GM12878 (cell line): ENCODE data around the gene MAGEB17. TPM values are rescaled to one million over a fixed set of nuclear protein-coding genes. Genes with fewer than 3 reads are reported as not detected.

Experiments used
- ATAC-seq: fragments of 200-7000 bp; cut with Tn5 transposase; 3 replicates; pipeline ENCODE4 v1.9.1; 2020; ENCODE audit warnings: mild to moderate bottlenecking, moderate library complexity
- BruUV-seq: library from RNA; stranded (reverse); fragments of 400-500 nt; replicated peaks from 2 replicates; lab custom pipeline; 2021; lab: Mats Ljungman, UMichigan
- CTCF ChIA-PET: fragments of 300-600 bp; sonication (Branson Sonifier 250); formaldehyde crosslinking; extraction: SDS; loops from one replicate; lab custom pipeline; 2021; ENCODE audit warnings: inconsistent platforms; lab: Yijun Ruan, JAX
- POLR2A ChIA-PET: fragments of 350-600 bp; formaldehyde crosslinking; extraction: SDS; loops from one replicate; lab custom pipeline; 2021; ENCODE audit warnings: inconsistent platforms; lab: Charles Lee
- RAD21 ChIA-PET: fragments of 300-600 bp; sonication (Branson Sonifier 250); formaldehyde crosslinking; loops from one replicate; lab custom pipeline; 2023; ENCODE audit warnings: antibody characterized with exemption; ENCODE audit not compliant: unreplicated experiment; lab: Charles Lee
- SMC1A ChIA-PET: fragments of 300-600 bp; sonication (Branson Sonifier 250); formaldehyde crosslinking; loops from one replicate; lab custom pipeline; 2023; ENCODE audit not compliant: unreplicated experiment, uncharacterized antibody; lab: Charles Lee
- DNase-seq: peaks from one replicate; pipeline ENCODE4 v3.0.0-alpha.2; 2011; ENCODE audit warnings: low read depth, low spot score
- FAIRE-seq: peaks from 3 replicates; lab custom pipeline; 2011; peaks lifted over from hg19 to GRCh38; lab: Jason Lieb, UNC
- H2AFZ ChIP-seq: 2 replicates; pipeline ENCODE4 v1.6.0; 2011; ENCODE audit warnings: low read depth, low read length, control low read depth; ENCODE audit not compliant: control insufficient read depth
- H3K27ac ChIP-seq: 2 replicates; pipeline ENCODE4 v1.5.1; 2011; ENCODE audit warnings: control low read depth; ENCODE audit not compliant: control insufficient read depth, insufficient read depth
- H3K27me3 ChIP-seq, 2 experiments: replicated peaks in 1 of 2; 2 replicates each; pipeline versions ENCODE4 v1.6.0 to v1.6.1; 2011; ENCODE audit warnings: low read length in 1 of 2; ENCODE audit not compliant: control insufficient read depth in 2 of 2, insufficient read depth in 2 of 2
- H3K36me3 ChIP-seq, 2 experiments: 2 replicates each; pipeline ENCODE4 v1.5.1; 2011; ENCODE audit warnings: low read length in 1 of 2; ENCODE audit not compliant: control insufficient read depth in 2 of 2, insufficient read depth in 2 of 2
- H3K4me1 ChIP-seq: 2 replicates; pipeline ENCODE4 v1.6.1; 2011; ENCODE audit warnings: mild to moderate bottlenecking, low read length, moderate library complexity, mixed read lengths; ENCODE audit not compliant: control insufficient read depth, insufficient read depth
- H3K4me2 ChIP-seq: 2 replicates; pipeline ENCODE4 v1.6.0; 2011; ENCODE audit warnings: control low read depth; ENCODE audit not compliant: control insufficient read depth, insufficient read depth
- H3K4me3 ChIP-seq: fragments of 200-600 bp; sonication (generic); 2 replicates; pipeline ENCODE4 v1.5.1; 2016
- H3K79me2 ChIP-seq: 2 replicates; pipeline ENCODE4 v1.6.0; 2011; ENCODE audit warnings: low read length; ENCODE audit not compliant: control insufficient read depth, insufficient read depth
- H3K9ac ChIP-seq: 2 replicates; pipeline ENCODE4 v1.8.0; 2011; ENCODE audit warnings: low read length, control low read depth, mixed read lengths; ENCODE audit not compliant: control insufficient read depth, insufficient read depth
- H3K9me3 ChIP-seq: replicated peaks from 3 replicates; pipeline ENCODE4 v1.5.1; 2011; ENCODE audit warnings: mild to moderate bottlenecking, low read length; ENCODE audit not compliant: control insufficient read depth, insufficient read depth
- H4K20me1 ChIP-seq: 2 replicates; pipeline ENCODE4 v1.6.0; 2011; ENCODE audit not compliant: control insufficient read depth, insufficient read depth
- CREB1 ChIP-seq: IDR thresholded peaks from 2 replicates; pipeline ENCODE4 v1.6.1; 2012; ENCODE audit warnings: low read depth, mild to moderate bottlenecking, inconsistent platforms
- GATAD2B ChIP-seq: fragments of 450-650 bp; conservative IDR thresholded peaks from 2 replicates; pipeline ENCODE4 v1.6.1; 2017; ENCODE audit warnings: low read depth, mild to moderate bottlenecking, moderate library complexity
- IRF4 ChIP-seq: IDR thresholded peaks from 2 replicates; pipeline ENCODE4 v1.6.1; 2011; ENCODE audit warnings: low read depth, low read length
- NFYA ChIP-seq: IDR thresholded peaks from 2 replicates; pipeline ENCODE4 v1.6.1; 2011; ENCODE audit warnings: low read depth, mild to moderate bottlenecking, low read length, improper control_type of control experiment, borderline replicate concordance
- NFYB ChIP-seq: IDR thresholded peaks from 2 replicates; pipeline ENCODE4 v1.6.1; 2011; ENCODE audit warnings: low read depth, mild to moderate bottlenecking, low read length, improper control_type of control experiment, moderate library complexity; ENCODE audit not compliant: insufficient read depth
- NR2C2 ChIP-seq: IDR thresholded peaks from 2 replicates; pipeline ENCODE4 v1.6.1; 2011; ENCODE audit warnings: borderline replicate concordance, low read depth; ENCODE audit not compliant: control insufficient read depth, insufficient read length
- REST ChIP-seq: IDR thresholded peaks from 2 replicates; pipeline ENCODE4 v1.6.1; 2012; ENCODE audit warnings: mild to moderate bottlenecking, low read depth, low read length
- RFX5 ChIP-seq: IDR thresholded peaks from 2 replicates; pipeline ENCODE4 v1.6.1; 2011; ENCODE audit warnings: low read depth, low read length, improper control_type of control experiment
- SMARCA5 ChIP-seq: fragments of 450-650 bp; IDR thresholded peaks from 2 replicates; pipeline ENCODE4 v1.6.1; 2017; ENCODE audit warnings: mild to moderate bottlenecking
- SREBF1 ChIP-seq: IDR thresholded peaks from 2 replicates; pipeline ENCODE4 v1.6.1; 2012; ENCODE audit warnings: mild to moderate bottlenecking, low read length
- STAT3 ChIP-seq: IDR thresholded peaks from 2 replicates; pipeline ENCODE4 v1.6.1; 2011; ENCODE audit warnings: low read depth, low read length, improper control_type of control experiment
- TCF3 ChIP-seq: IDR thresholded peaks from 2 replicates; pipeline ENCODE4 v1.6.1; 2012; ENCODE audit warnings: low read depth, mild to moderate bottlenecking, low read length, borderline replicate concordance; ENCODE audit not compliant: insufficient read depth
- WRNIP1 ChIP-seq: IDR thresholded peaks from 2 replicates; pipeline ENCODE4 v1.6.1; 2011; ENCODE audit warnings: low read depth, low read length, improper control_type of control experiment, borderline replicate concordance
- in situ Hi-C: fragments of 300-500 bp; cut with MboI; formaldehyde crosslinking; loops from 9 replicates; pipeline ENCODE4 v1.14.3; 2018; ENCODE audit warnings: mixed read lengths
- intact Hi-C: fragments of 100-400 bp; cut with micrococcal nuclease; formaldehyde crosslinking; loops from one replicate; pipeline ENCODE4 v1.14.2; 2022; ENCODE audit not compliant: unreplicated experiment
- polyA plus RNA-seq, 11 experiments: library from polyadenylated mRNA; depleted of rRNA in 4 of 11; unstranded in 6 of 11; stranded (reverse) in 5 of 11; fragments of >200 nt; fragmentation: Nextera tagmentation in 4 of 11; fragmentation: Illumina TruSeq in 1 of 11; extraction: Ambion mirVana in 4 of 11; extraction: Trizol in 1 of 11; gene quantifications; 1 replicate in 1 of 11; 2 replicates in 10 of 11; pipeline versions ENCODE4 v1.2.1 to v1.2.3, GENCODE V29; 2011 to 2016; ENCODE audit warnings: inconsistent platforms in 2 of 11, missing spikeins in 2 of 11, low read depth in 1 of 11
- total RNA-seq, 4 experiments: library from RNA; depleted of rRNA in 3 of 4; stranded (reverse); fragments of >200 nt in 3 of 4; fragmentation: Illumina TruSeq in 1 of 4; extraction: Trizol in 1 of 4; gene quantifications; 2 replicates each; pipeline versions ENCODE4 v1.2.1 to v1.2.3, GENCODE V29; 2013 to 2021
- TF ChIP-seq, protein P1 (sequence below): IDR thresholded peaks from 2 replicates; pipeline ENCODE4 v1.6.1; 2012; ENCODE audit warnings: improper control_type of control experiment, low read depth, low read length; ENCODE audit not compliant: insufficient replicate concordance

The MAGEB17 gene
- total and polyA plus RNA-seq, 10 of the 15 experiments (the other 5 are each of a cell fraction or from before 2014, with no cell fraction given), result 0.05 to 0.21 TPM; not detected in 8

GRCh38 chrX:16142246-16142558 lies 25.1 kb upstream of the MAGEB17 start (continued):
- TF ChIP-seq REST, result no peak
- no peak for TF ChIP-seq CREB1
- no peak for TF ChIP-seq GATAD2B
- TF ChIP-seq IRF4, result no peak
- TF ChIP-seq, all 136 proteins: peak for 0

GRCh38 chrX:16143968-16144367 lies 23.3 kb upstream of the MAGEB17 start:
- H3K36me3 ChIP-seq, result no peaks in the 10 kb centered on the region
- TF ChIP-seq, protein P1, sequence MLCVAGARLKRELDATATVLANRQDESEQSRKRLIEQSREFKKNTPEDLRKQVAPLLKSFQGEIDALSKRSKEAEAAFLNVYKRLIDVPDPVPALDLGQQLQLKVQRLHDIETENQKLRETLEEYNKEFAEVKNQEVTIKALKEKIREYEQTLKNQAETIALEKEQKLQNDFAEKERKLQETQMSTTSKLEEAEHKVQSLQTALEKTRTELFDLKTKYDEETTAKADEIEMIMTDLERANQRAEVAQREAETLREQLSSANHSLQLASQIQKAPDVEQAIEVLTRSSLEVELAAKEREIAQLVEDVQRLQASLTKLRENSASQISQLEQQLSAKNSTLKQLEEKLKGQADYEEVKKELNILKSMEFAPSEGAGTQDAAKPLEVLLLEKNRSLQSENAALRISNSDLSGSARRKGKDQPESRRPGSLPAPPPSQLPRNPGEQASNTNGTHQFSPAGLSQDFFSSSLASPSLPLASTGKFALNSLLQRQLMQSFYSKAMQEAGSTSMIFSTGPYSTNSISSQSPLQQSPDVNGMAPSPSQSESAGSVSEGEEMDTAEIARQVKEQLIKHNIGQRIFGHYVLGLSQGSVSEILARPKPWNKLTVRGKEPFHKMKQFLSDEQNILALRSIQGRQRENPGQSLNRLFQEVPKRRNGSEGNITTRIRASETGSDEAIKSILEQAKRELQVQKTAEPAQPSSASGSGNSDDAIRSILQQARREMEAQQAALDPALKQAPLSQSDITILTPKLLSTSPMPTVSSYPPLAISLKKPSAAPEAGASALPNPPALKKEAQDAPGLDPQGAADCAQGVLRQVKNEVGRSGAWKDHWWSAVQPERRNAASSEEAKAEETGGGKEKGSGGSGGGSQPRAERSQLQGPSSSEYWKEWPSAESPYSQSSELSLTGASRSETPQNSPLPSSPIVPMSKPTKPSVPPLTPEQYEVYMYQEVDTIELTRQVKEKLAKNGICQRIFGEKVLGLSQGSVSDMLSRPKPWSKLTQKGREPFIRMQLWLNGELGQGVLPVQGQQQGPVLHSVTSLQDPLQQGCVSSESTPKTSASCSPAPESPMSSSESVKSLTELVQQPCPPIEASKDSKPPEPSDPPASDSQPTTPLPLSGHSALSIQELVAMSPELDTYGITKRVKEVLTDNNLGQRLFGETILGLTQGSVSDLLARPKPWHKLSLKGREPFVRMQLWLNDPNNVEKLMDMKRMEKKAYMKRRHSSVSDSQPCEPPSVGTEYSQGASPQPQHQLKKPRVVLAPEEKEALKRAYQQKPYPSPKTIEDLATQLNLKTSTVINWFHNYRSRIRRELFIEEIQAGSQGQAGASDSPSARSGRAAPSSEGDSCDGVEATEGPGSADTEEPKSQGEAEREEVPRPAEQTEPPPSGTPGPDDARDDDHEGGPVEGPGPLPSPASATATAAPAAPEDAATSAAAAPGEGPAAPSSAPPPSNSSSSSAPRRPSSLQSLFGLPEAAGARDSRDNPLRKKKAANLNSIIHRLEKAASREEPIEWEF, result no peak
- TF ChIP-seq TCF3, result no peak
- no peak for TF ChIP-seq SMARCA5
- no peak for TF ChIP-seq STAT3
- no peak for TF ChIP-seq WRNIP1
- no peak for TF ChIP-seq RFX5
- no peak for TF ChIP-seq NR2C2
- TF ChIP-seq NFYB, result no peak
- no peak for TF ChIP-seq NFYA
- TF ChIP-seq SREBF1, result no peak
- TF ChIP-seq, all 136 proteins: peak for 0
- RAD21 ChIA-PET, result no interaction called here
- no peaks in the 10 kb centered on the region for H4K20me1 ChIP-seq
- H3K4me3 ChIP-seq, result no peak overlapping the region
- no peak overlapping the region for H3K9ac ChIP-seq
- H3K4me2 ChIP-seq, result no peak overlapping the region
- CTCF ChIA-PET, result interaction anchor here (1.0 to 1.4 kb wide), 4 partner anchors 21 to 213 kb away, joined by 3 to 5 read pairs (median 4); partner anchors contain the start of gene GRPR
- peaks cover 0 to 2% of the 10 kb centered on the region in 2 experiments; a peak in 1 of 4 replicates for H3K27me3 ChIP-seq
- FAIRE-seq, result no peak
- intact Hi-C loops, result no loop called here
- no peak for ATAC-seq
- H3K4me1 ChIP-seq, result no peaks in the 10 kb centered on the region
- H3K79me2 ChIP-seq, result no peaks in the 10 kb centered on the region
- SMC1A ChIA-PET, result no interaction called here
- H3K27ac ChIP-seq, result no peak overlapping the region
- H2AFZ ChIP-seq, result no peak overlapping the region
- no peak for DNase-seq
- in situ Hi-C loops, result no loop called here
- BruUV-seq, result no TSS peak
- POLR2A ChIA-PET, result no interaction called here
- H3K9me3 ChIP-seq, result no peaks in the 10 kb centered on the region
